Osteocyte (in vitro differentiated cells): ENCODE measurements around the gene AREG. TPM values are rescaled to one million over a fixed set of nuclear protein-coding genes. Genes with fewer than 3 reads are reported as not detected.

ENCODE experiments used
- DNase-seq: peaks from one replicate; pipeline ENCODE4 v3.0.0; 2021; ENCODE audit warnings: mixed read lengths; ENCODE audit not compliant: unreplicated experiment; ENCODE audit errors: extremely low spot score
- H3K27ac Mint-ChIP-seq: one replicate; pipeline ENCODE4 v1.8.0; 2021; ENCODE audit warnings: mild to moderate bottlenecking, mixed read lengths; ENCODE audit not compliant: unreplicated experiment
- H3K27me3 Mint-ChIP-seq: one replicate; pipeline ENCODE4 v1.8.0; 2021; ENCODE audit warnings: mixed read lengths; ENCODE audit not compliant: unreplicated experiment
- H3K36me3 Mint-ChIP-seq: one replicate; pipeline ENCODE4 v1.8.0; 2021; ENCODE audit warnings: mixed read lengths; ENCODE audit not compliant: unreplicated experiment
- H3K4me1 Mint-ChIP-seq: one replicate; pipeline ENCODE4 v1.8.0; 2021; ENCODE audit warnings: mixed read lengths; ENCODE audit not compliant: unreplicated experiment
- H3K4me3 Mint-ChIP-seq: one replicate; pipeline ENCODE4 v1.8.0; 2021; ENCODE audit warnings: mild to moderate bottlenecking, moderate library complexity, mixed read lengths; ENCODE audit not compliant: unreplicated experiment
- H3K9me3 Mint-ChIP-seq: one replicate; pipeline ENCODE4 v1.8.0; 2021; ENCODE audit warnings: mixed read lengths; ENCODE audit not compliant: unreplicated experiment
- CTCF ChIP-seq: fragments of 200-600 bp; sonication (generic); IDR thresholded peaks from 2 replicates; pipeline ENCODE4 v1.5.0; 2021; ENCODE audit warnings: antibody characterized with exemption, mild to moderate bottlenecking, moderate library complexity
- total RNA-seq: library from RNA; stranded (reverse); gene quantifications from 2 replicates; pipeline ENCODE4 v1.2.1, GENCODE V29; 2021

AREG gene
- total RNA-seq, 1 donor from 2014 or later = 0.64 TPM

GRCh38 chr4:74433043-74433442 lies 11.9 kb upstream of the AREG start:
- no peaks in the 10 kb centered on the region for H3K36me3 Mint-ChIP-seq
- no peak overlapping the region for H3K27ac Mint-ChIP-seq
- peaks cover 4% of the 10 kb centered on the region for H3K27me3 Mint-ChIP-seq
- H3K4me3 Mint-ChIP-seq = no peak overlapping the region
- no peaks in the 10 kb centered on the region for H3K9me3 Mint-ChIP-seq
- no peak for DNase-seq
- no peak for TF ChIP-seq CTCF
- no peaks in the 10 kb centered on the region for H3K4me1 Mint-ChIP-seq

DNA sequence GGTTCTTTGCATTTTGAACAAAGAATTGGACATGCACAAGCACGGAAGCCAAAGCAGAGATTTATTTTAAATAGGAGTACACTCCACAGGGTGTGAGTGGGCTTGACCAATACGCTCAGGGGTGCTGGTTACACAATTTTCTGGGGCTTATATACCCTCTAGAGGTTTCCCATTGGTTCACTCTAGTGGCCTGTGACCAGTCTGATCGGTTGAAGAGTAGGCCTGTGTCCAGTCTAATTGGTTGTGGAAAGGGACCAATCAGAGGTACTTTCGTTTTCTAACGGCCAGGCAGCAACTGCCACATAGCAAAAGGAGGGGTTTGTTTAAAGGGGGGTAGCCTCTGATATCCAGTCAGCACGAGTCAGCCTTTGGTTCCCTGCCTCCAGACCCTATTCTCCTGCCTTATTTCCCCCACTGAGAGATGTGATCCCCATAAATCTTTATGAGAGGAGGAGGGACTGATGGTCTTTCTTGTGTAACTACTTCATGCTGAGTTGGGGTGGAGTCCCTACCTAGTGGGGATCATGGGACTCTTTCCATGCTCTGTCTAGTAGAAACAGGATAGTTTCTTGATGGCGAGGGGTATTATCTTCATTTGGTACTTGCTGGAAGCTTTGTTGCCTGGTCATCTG lies 11.3 kb upstream of the AREG start:
- Mint-ChIP-seq H3K27me3 (peaks cover 4% of the 10 kb centered on the region), H3K4me1 (no peaks in the 10 kb centered on the region), H3K27ac (no peak overlapping the region), H3K36me3 (no peaks in the 10 kb centered on the region), H3K4me3 (no peak overlapping the region), H3K9me3 (no peaks in the 10 kb centered on the region)
- no peak for DNase-seq
- no peak for TF ChIP-seq CTCF

DNA sequence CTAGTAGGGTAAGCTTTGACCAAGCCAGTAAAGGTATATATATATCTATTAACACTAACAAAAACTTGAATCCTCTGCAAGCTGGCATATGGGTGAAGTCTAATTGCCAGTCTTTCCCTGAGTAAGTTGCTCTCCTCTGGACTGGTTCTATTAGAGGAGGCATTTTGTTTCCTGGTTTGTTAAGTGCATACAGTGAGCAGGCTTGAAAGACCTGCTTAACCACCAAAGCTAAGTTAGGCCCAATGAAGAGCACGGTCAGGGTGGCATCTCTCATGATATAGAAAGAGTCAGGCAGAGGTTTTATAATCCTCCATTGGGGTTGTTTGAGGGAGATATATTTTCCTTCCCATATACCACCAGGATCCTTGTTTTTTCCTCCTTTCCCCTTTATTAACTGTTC lies 9.6 kb upstream of the AREG start:
- no peaks in the 10 kb centered on the region for H3K36me3 Mint-ChIP-seq
- no peaks in the 10 kb centered on the region for H3K27me3 Mint-ChIP-seq
- TF ChIP-seq CTCF = no peak
- DNase-seq = no peak
- H3K9me3 Mint-ChIP-seq = peaks cover 5% of the 10 kb centered on the region
- H3K4me3 Mint-ChIP-seq = no peak overlapping the region
- H3K4me1 Mint-ChIP-seq = no peaks in the 10 kb centered on the region
- H3K27ac Mint-ChIP-seq = no peak overlapping the region

- H3K36me3 Mint-ChIP-seq = no peaks in the 10 kb centered on the region
- H3K9me3 Mint-ChIP-seq = peaks cover 6% of the 10 kb centered on the region
- no peak for TF ChIP-seq CTCF
- H3K27me3 Mint-ChIP-seq = no peaks in the 10 kb centered on the region
- DNase-seq = no peak
- H3K4me3 Mint-ChIP-seq = no peak overlapping the region
- no peaks in the 10 kb centered on the region for H3K4me1 Mint-ChIP-seq
- no peak overlapping the region for H3K27ac Mint-ChIP-seq
Measured at GRCh38 chr4:74437866-74438265, 7.1 kb upstream of the AREG start.

GRCh38 chr4:74438661-74439060 lies 6.3 kb upstream of the AREG start:
- H3K27ac Mint-ChIP-seq = no peak overlapping the region
- DNase-seq = no peak
- H3K4me3 Mint-ChIP-seq = no peak overlapping the region
- H3K9me3 Mint-ChIP-seq = peaks cover 6% of the 10 kb centered on the region
- TF ChIP-seq CTCF = no peak
- no peaks in the 10 kb centered on the region for H3K4me1 Mint-ChIP-seq
- no peaks in the 10 kb centered on the region for H3K36me3 Mint-ChIP-seq
- no peaks in the 10 kb centered on the region for H3K27me3 Mint-ChIP-seq
